OCI-M2 (cell line): ENCODE data around the gene KCNH1.

ENCODE experiments used
- DNase-seq: peaks from one replicate; lab custom pipeline; 2025; ENCODE audit not compliant: unreplicated experiment; lab: John Stamatoyannopoulos, UW

The KCNH1 gene

DNA sequence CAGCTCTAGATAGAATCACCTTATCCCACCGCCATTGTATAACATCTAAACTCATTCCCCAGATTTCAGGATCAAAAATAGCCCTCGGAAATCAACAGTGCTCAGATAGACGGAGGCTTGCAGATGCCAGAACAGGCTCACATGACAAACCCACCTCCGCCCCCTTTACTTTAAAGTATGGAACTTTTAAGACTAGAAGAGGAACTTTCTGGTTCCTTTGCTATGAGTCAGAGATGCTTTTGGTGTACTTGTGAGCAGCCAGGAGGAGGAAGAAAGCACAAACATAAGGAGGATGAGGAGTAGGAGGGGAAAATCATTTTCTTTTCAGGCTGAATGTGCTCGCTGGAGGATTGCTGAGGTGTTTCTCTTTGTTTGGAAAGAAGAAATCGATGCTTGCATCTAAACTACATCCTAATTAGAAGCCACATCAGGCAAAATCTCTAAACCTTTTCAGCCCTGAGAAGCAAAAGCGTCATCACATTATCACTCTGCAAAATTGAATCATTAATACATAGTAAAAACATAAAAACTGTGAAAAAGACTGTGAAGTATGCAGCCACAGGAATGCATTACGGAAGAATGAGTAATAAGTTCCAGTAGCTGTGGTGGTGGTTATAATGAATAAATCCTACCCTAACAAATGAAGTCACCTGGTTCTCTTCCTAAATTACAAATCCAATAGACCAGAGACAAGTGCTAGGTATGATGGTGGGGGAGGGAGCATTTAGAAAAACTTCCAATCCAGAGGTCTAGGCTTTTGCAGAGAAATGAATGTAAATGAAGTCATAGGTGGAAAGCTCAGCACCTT, 251.3 kb downstream of the KCNH1 start:
- no peak for DNase-seq

GRCh38 chr1:210878564-210878963, 255.4 kb downstream of the KCNH1 start:
- DNase-seq: no peak

- DNase-seq: no peak
These were observed 257.7 kb downstream of the KCNH1 start for GRCh38 chr1:210876275-210876674.

GRCh38 chr1:210866532-210866931, 267.4 kb downstream of the KCNH1 start:
- DNase-seq: no peak

GRCh38 chr1:210857705-210858104, 276.2 kb downstream of the KCNH1 start:
- no peak for DNase-seq

DNA sequence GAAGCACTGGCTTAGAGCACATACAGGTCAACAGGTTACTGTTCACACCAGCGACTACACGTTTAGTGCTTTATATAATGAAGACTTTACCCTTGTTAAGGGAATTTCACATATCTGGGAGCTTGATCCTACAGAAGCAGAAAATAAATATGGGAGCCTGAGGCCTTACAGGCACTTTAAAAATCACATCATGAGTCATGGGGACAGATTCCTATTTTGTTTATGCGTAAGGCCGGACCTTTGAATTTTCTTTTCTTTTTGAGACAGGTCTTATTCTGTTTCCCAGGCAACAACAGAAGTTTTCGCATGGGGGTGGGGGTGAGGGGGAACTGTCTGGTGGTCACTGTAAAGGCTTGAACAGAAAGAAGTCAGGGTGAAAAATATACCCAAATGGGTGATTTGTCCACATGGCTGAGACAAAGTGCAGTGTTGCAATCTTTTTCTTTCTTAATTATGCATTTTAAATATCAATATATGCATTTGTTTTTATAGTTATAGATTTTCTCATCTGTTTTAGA, 276.7 kb downstream of the KCNH1 start:
- DNase-seq: no peak

DNA sequence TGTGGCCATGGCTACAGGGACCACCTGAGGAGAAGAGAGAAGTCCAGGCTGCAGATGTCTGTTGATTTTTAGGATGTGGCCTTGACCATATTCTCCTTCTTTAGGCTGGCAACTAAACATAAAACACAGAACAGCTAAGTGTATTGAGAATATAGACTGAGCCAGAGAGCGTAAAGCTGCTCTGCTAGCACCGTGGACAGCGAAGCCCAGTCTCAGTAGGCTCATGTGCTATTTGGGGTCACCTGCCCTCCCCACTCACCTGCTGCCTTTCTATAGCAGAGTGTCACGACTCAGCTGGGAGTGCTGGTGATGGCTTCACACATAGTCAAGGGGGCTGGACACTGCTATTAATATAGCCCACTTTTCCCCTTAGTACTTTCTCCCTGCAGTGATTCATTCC, 278.5 kb downstream of the KCNH1 start:
- DNase-seq: no peak

DNA sequence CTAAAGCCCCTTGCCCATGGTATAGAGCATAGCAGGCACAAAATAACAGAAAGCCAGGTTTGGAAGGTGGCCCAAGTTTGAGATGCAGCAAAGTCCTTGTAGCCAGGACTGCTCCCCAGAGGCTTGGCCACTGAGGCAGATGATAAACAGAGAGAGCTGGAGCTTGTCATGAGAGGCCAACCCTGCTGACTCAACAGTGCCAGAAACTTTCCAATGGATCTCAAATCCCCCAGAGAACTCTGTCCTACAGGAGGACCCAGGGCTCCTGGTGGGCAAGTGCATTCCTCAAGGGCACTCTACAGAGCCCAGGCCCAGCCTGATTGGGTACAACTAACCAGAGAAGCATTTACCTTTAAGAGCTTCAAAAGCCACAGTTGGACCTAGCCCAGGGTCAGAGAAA, 280.7 kb downstream of the KCNH1 start:
- no peak for DNase-seq

DNA sequence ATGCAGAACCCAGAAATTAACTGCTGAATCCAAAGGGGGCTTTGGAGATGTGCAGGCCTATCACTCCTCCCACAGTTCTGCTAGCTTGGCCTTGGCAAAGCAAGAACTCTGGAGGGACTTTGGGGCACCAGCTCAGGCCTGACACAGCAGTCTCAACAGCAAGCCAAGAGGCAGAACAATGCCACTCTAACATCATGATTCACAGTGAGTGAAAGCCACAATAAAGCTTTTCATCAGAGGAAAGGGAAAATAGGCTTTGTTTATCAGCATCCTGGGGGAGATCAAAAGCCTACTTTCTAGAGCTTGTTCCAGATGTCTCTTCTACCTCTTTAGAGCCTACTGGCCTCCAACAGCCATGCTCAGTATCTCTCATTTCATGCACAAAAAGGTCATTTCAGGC, 283.4 kb downstream of the KCNH1 start:
- DNase-seq: no peak

DNA sequence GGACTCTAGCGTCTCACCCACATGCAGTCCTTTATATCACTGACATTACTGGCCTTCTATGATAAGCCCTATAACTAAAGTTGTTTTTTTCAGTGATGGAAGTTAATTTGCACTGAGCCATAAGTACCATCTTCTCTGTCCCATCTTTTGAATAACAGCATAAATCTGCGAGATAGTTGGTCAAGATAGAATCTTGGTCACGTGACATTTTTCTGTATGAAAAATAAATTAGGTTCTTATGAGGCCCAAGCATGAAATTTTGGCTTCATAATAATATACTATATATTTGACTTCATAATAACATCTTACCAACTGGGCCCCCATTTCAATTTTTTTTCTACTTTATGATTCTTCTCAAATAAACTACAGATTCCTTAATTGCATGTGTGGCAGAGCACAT, 285.5 kb downstream of the KCNH1 start:
- DNase-seq: no peak

DNA sequence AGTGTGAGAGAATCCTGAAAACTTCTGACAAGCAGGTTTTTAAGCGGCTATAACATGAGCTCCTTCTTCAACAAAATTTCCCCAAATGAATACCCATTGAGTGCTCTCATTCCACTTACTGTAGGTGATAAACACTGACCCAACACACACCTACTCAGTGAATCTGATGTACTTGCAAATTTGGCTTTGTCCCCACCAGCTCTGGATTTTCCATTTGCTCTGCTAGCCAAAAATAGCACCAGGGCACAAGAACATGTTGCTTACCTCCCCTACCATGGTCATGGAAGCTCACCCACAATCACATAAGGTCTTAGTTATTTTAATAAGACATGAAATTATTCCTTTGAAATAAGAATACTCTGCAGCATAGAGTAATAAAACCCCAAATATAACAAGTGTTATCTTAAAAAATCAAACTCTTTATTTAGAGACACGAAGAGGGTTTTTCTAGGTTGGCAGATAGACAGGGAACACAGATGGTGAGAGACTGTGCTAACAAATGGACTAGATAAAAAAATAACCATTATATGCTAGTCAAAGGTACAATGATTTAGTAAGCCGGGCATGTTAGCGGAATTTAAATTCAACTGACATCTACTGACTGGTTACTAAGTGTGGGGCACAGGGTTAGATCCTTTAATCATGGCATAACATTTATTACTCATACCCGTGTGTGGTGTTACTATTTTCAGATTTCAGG, 291.9 kb downstream of the KCNH1 start:
- no peak for DNase-seq

DNA sequence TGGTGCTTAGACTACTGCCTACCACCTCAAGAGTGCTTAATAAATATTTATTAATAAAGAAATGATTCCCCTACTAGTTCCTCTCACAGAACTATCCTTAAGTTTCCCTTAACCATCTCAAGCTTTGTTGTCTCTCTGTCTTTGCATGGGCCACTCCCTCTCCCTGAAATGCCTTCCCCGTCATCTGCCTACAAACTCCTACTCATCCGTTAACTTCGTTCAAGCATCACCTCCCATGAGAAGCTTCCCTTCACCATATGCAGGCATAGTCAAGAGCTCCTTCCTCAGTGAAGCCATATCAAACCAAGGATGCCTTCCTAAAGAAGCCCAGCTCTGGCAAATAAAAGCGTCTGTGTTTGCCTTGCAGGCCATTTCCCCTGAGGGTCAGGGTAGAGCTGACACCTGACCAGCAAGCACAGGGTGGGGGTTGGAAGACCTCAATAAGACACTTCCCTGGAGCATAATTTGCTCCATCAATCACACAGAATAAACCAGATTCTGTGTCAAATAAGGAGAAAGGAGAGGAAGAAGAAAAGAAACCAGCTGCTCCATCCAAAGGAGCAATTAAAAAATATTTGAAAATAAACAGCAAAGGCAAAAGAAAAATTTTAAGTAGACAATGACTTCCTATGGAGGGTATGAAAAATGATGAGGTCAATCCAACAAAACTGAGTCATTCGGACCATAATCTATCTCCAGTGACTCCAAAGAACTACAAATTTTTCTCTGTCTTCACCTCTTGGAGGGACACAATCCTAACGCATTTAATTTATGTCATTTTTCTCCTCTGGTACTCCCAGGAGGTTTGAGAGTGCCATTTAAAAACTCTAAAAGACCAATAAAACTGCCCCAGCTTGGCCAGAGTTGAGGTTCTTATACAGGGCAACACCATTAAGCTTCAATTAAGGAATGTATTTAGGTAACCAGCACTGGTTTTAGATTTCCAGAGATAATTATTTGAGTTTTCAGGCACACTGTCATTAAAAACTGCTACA, 303.6 kb downstream of the KCNH1 start:
- no peak for DNase-seq

DNA sequence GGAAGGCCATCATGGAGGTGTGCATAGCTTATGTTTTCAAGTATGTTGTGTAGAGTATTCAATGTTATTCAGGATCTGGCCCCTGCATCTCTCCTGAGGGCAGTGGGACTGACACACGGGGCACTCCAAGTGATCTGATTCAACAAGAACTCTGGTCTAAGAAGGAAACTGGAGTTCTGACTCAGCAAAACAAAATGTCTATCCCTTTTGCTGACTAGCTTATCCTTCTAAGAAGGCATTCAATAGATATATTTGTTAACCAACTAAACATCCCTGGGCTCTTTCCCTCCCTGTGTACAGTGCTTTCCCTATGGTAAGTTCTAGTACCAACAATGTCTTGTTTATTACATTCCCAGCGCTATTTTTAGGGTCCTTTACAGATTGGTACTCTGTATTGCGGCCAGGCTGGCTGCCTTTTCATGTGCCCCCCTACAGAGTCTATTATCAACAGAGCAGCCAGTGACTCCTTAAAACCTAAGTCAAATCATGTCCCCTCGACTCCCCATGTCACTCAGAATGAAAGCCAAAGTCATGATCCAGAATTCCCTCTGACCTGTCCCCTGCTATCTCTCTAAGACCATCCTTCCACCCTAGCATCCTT, 304.9 kb downstream of the KCNH1 start:
- no peak for DNase-seq

DNA sequence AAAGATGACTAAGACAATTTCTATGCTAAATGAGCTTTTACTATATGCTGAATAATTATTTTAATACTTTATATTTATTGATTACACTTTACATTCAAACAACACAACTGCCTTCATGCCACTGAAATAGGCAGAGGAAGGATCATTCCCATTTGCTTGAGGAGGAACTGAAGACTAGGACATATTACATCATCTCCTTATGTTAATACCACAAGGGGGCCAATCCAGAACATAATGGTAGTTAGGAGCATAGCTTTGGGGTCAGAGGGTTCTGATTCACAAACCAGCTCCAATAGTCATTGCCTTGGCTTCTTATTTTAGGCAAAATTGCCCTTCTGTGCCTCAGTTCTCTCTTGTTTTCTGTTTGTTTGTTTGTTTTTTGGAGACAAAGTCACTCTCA, 306.5 kb downstream of the KCNH1 start:
- no peak for DNase-seq

DNA sequence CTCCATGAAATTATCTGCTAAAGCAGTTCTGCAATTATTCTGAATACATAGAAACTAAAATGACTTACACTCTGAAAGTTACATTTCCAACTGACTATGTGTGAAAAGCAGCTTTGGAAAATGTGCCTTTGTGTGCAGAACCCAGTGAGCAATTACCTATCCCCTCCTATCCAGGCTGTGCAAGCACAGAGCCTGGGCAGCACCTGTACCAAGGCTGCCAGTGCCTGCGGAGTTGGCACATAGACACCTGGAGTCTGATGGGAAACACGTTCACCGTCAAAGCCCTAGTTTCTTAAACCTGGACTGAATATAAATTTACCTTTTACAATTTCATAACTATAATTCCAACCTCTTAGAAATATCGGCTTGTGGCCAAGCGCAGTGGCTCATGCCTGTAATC, 307.3 kb downstream of the KCNH1 start:
- DNase-seq: no peak

DNA sequence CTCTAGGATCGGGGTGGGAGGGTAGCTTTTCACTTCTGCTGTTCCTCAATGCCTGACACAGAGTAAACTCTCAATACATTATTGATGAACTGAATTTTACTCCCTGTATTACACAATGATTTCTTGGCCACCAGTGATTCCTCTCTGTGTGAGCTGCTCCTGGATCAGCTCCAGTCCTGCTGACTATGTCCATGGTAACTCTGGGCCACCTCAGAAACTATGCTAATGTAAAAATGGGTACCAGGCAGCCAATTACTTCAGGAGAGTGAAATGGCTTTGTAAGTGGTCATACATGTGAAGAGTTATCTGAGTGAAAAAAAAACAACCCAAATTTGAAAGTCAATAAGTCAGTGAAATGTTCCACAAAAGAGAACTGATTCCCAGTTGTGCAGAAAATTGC, 311.0 kb downstream of the KCNH1 start:
- no peak for DNase-seq

DNA sequence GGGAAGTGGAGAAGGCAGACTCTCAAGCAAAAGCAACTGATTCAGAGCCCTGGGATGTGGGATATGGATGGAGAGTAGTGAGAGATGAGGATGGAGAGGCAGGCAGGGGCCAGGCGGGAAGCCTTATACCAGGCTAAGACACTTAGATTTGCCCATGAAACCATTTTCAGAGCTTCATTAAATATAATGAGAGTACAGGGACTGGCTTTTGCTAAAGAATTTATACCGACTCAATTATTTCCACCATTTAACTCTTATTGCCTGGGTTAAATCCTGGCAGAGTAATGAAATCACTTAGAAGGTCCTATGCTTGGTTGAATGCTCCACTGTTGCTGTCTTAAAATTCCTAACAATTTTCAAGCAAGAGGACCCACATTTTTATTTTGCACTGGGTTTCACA, 311.7 kb downstream of the KCNH1 start:
- DNase-seq: no peak

- DNase-seq: no peak
These were observed 312.3 kb downstream of the KCNH1 start for GRCh38 chr1:210821615-210822014.

- DNase-seq: no peak
These were observed 314.7 kb downstream of the KCNH1 start for GRCh38 chr1:210819266-210819665.

GRCh38 chr1:210817385-210818275, 316.3 kb downstream of the KCNH1 start:
- DNase-seq: no peak
